WTC11 (cell line): ENCODE results near the gene PARD3B. TPM values are rescaled to one million over a fixed set of nuclear protein-coding genes. Genes with fewer than 3 reads are reported as not detected.

ENCODE experiments used
- ATAC-seq: fragments of 200-7000 bp; cut with Tn5 transposase; 2 replicates; pipeline ENCODE4 v1.10.0; 2021; ENCODE audit warnings: mild to moderate bottlenecking, moderate library complexity
- CTCF ChIA-PET: fragments of 300-600 bp; sonication (Branson Sonifier 250); formaldehyde crosslinking; loops from one replicate; lab custom pipeline; 2021; ENCODE audit warnings: antibody characterized with exemption; lab: Charles Lee
- POLR2A ChIA-PET: fragments of 350-600 bp; sonication (Branson Sonifier 250); formaldehyde crosslinking; loops from one replicate; lab custom pipeline; 2021; ENCODE audit warnings: antibody characterized with exemption; lab: Charles Lee
- DNase-seq: peaks from one replicate; pipeline ENCODE4 v3.0.0; 2021; ENCODE audit warnings: low spot score
- H3K27ac Mint-ChIP-seq: 2 replicates; pipeline ENCODE4 v1.8.0; 2021; ENCODE audit warnings: mixed read lengths
- H3K27me3 Mint-ChIP-seq: 2 replicates; pipeline ENCODE4 v1.8.0; 2021; ENCODE audit warnings: low read depth, mild to moderate bottlenecking, moderate library complexity, mixed read lengths
- H3K36me3 Mint-ChIP-seq: 2 replicates; pipeline ENCODE4 v1.8.0; 2021; ENCODE audit warnings: mixed read lengths
- H3K4me1 Mint-ChIP-seq: 2 replicates; pipeline ENCODE4 v1.8.0; 2022; ENCODE audit warnings: mixed read lengths
- H3K4me3 Mint-ChIP-seq: 2 replicates; pipeline ENCODE4 v1.8.0; 2021; ENCODE audit warnings: mild to moderate bottlenecking, moderate library complexity, mixed read lengths
- H3K9me3 Mint-ChIP-seq: 2 replicates; pipeline ENCODE4 v1.8.0; 2021; ENCODE audit warnings: mixed read lengths
- AR ChIP-seq: fragments of 250-450 bp; sonication (Bioruptor Pico); IDR thresholded peaks from 2 replicates; pipeline ENCODE4 v1.9.0; 2021; ENCODE audit warnings: mild to moderate bottlenecking
- ELF4 ChIP-seq: sonication (generic); formaldehyde crosslinking; IDR thresholded peaks from 2 replicates; pipeline ENCODE4 v1.8.1; 2022; ENCODE audit warnings: low read depth, mild to moderate bottlenecking, moderate library complexity, missing genetic modification reagents
- ETV6 ChIP-seq: sonication (generic); formaldehyde crosslinking; IDR thresholded peaks from 2 replicates; pipeline ENCODE4 v1.8.1; 2022; ENCODE audit warnings: mild to moderate bottlenecking, missing genetic modification reagents
- FOXK1 ChIP-seq: sonication (generic); formaldehyde crosslinking; IDR thresholded peaks from 2 replicates; pipeline ENCODE4 v1.8.0; 2022; ENCODE audit warnings: mild to moderate bottlenecking, moderate library complexity, missing genetic modification reagents
- FOXP1 ChIP-seq: sonication (generic); formaldehyde crosslinking; IDR thresholded peaks from 2 replicates; pipeline ENCODE4 v1.8.0; 2022; ENCODE audit warnings: missing genetic modification reagents, mild to moderate bottlenecking, moderate library complexity, borderline replicate concordance
- GABPB1 ChIP-seq: sonication (generic); formaldehyde crosslinking; IDR thresholded peaks from 2 replicates; pipeline ENCODE4 v1.8.1; 2023; ENCODE audit warnings: mild to moderate bottlenecking, missing genetic modification reagents
- JAZF1 ChIP-seq: fragments of 250-450 bp; sonication (Bioruptor Pico); IDR thresholded peaks from 2 replicates; pipeline ENCODE4 v1.9.0; 2021; ENCODE audit warnings: moderate library complexity, mild to moderate bottlenecking, inconsistent platforms
- MLX ChIP-seq: sonication (generic); formaldehyde crosslinking; IDR thresholded peaks from 2 replicates; pipeline ENCODE4 v1.8.1; 2023; ENCODE audit warnings: mild to moderate bottlenecking, missing genetic modification reagents, moderate library complexity
- MYBL2 ChIP-seq: sonication (generic); formaldehyde crosslinking; IDR thresholded peaks from 2 replicates; pipeline ENCODE4 v1.8.1; 2023; ENCODE audit warnings: mild to moderate bottlenecking, moderate library complexity, missing genetic modification reagents
- NFATC4 ChIP-seq: fragments of 250-450 bp; sonication (Bioruptor Pico); IDR thresholded peaks from 2 replicates; pipeline ENCODE4 v1.9.0; 2021; ENCODE audit warnings: mild to moderate bottlenecking
- NR2C2 ChIP-seq: sonication (generic); formaldehyde crosslinking; IDR thresholded peaks from 2 replicates; pipeline ENCODE4 v1.8.0; 2022; ENCODE audit warnings: mild to moderate bottlenecking, missing genetic modification reagents
- NR3C1 ChIP-seq: sonication (generic); formaldehyde crosslinking; conservative IDR thresholded peaks from 2 replicates; pipeline ENCODE4 v1.8.1; 2023; ENCODE audit warnings: low read depth, mild to moderate bottlenecking, missing genetic modification reagents
- OVOL2 ChIP-seq: fragments of 250-450 bp; sonication (Bioruptor Pico); IDR thresholded peaks from 2 replicates; pipeline ENCODE4 v1.9.0; 2021; ENCODE audit warnings: mild to moderate bottlenecking, borderline replicate concordance
- RORB ChIP-seq: fragments of 250-450 bp; sonication (Bioruptor Pico); IDR thresholded peaks from 2 replicates; pipeline ENCODE4 v1.9.0; 2021; ENCODE audit warnings: mild to moderate bottlenecking
- SMAD3 ChIP-seq: sonication (generic); formaldehyde crosslinking; IDR thresholded peaks from 2 replicates; pipeline ENCODE4 v1.8.0; 2022; ENCODE audit warnings: missing genetic modification reagents, mild to moderate bottlenecking, borderline replicate concordance
- SMAD4 ChIP-seq: sonication (generic); formaldehyde crosslinking; IDR thresholded peaks from 2 replicates; pipeline ENCODE4 v1.8.0; 2022; ENCODE audit warnings: mild to moderate bottlenecking, missing genetic modification reagents
- TEAD4 ChIP-seq: sonication (generic); formaldehyde crosslinking; IDR thresholded peaks from 2 replicates; pipeline ENCODE4 v1.8.0; 2022; ENCODE audit warnings: mild to moderate bottlenecking, missing genetic modification reagents
- TP53 ChIP-seq: sonication (generic); formaldehyde crosslinking; IDR thresholded peaks from 2 replicates; pipeline ENCODE4 v1.8.1; 2023; ENCODE audit warnings: mild to moderate bottlenecking, missing genetic modification reagents
- USF1 ChIP-seq: sonication (generic); formaldehyde crosslinking; IDR thresholded peaks from 2 replicates; pipeline ENCODE4 v1.8.0; 2022; ENCODE audit warnings: mild to moderate bottlenecking, missing genetic modification reagents
- ZNF263 ChIP-seq: sonication (generic); formaldehyde crosslinking; IDR thresholded peaks from 2 replicates; pipeline ENCODE4 v1.8.1; 2022; ENCODE audit warnings: low read depth, mild to moderate bottlenecking, moderate library complexity, missing genetic modification reagents
- ZNF396 ChIP-seq: fragments of 250-450 bp; sonication (Bioruptor Pico); IDR thresholded peaks from 2 replicates; pipeline ENCODE4 v1.8.0; 2021; ENCODE audit warnings: mild to moderate bottlenecking, moderate library complexity, borderline replicate concordance
- ZNF416 ChIP-seq: fragments of 250-450 bp; sonication (Bioruptor Pico); IDR thresholded peaks from 2 replicates; pipeline ENCODE4 v1.9.0; 2021; ENCODE audit warnings: mild to moderate bottlenecking, inconsistent platforms
- ZNF671 ChIP-seq: fragments of 250-450 bp; sonication (Bioruptor Pico); IDR thresholded peaks from 2 replicates; pipeline ENCODE4 v1.8.0; 2021; ENCODE audit warnings: mild to moderate bottlenecking
- total RNA-seq: library from RNA; stranded (reverse); gene quantifications from 3 replicates; pipeline ENCODE4 v1.2.3, GENCODE V29; 2021
- TF ChIP-seq, protein P1 (sequence below): sonication (generic); formaldehyde crosslinking; IDR thresholded peaks from 2 replicates; pipeline ENCODE4 v1.8.1; 2022; ENCODE audit warnings: mild to moderate bottlenecking, missing genetic modification reagents, moderate library complexity, borderline replicate concordance
- TF ChIP-seq, protein P2 (sequence below): sonication (generic); formaldehyde crosslinking; IDR thresholded peaks from 2 replicates; pipeline ENCODE4 v1.8.0; 2022; ENCODE audit warnings: mild to moderate bottlenecking, missing genetic modification reagents
- TF ChIP-seq, protein P3 (sequence below): sonication (generic); formaldehyde crosslinking; IDR thresholded peaks from 2 replicates; pipeline ENCODE4 v1.8.1; 2023; ENCODE audit warnings: mild to moderate bottlenecking, missing genetic modification reagents

The PARD3B gene
- total RNA-seq, 1 experiment from 2014 or later = 5.6 TPM

DNA sequence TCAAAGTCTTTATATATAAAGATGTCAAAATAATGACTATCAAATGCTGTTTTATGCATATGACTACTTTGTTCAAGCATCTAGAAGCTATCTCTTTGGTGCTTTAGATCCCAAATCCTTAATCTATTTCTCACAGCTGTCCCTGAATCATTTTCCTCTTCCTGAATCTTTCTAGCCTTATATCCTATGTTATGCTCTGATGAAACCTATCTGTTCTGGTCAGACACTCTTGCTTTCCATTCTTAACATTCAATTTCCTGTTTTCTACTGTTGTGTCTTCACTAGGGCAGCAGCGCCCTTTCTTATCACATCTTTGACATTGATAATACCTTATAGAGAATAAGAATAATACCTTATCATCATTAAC, 6.3 kb upstream of the PARD3B start:
- Mint-ChIP-seq H3K27me3 (peaks cover 12% of the 10 kb centered on the region), H3K36me3 (no peaks in the 10 kb centered on the region), H3K9me3 (no peaks in the 10 kb centered on the region), H3K27ac (no peak overlapping the region), H3K4me1 (peaks cover under 1% of the 10 kb centered on the region; the same call in 1 of the 2 replicates), H3K4me3 (no peak overlapping the region)
- ChIA-PET POLR2A (interaction anchor here (0.7 kb wide), 1 partner anchor 509 kb away, joined by 5 read pairs; no protein-coding TSS in a partner anchor), CTCF (interaction anchor here (1.0 kb wide), 1 partner anchor 279 kb away, joined by 3 read pairs; no protein-coding TSS in a partner anchor)
- ATAC-seq (no peak), DNase-seq (no peak)
- TF ChIP-seq JAZF1 (CRISPR knock-in tag) (no peak), RORB (no peak), ZNF263 (CRISPR knock-in tag) (no peak), ZNF396 (CRISPR knock-in tag) (no peak), NR2C2 (CRISPR knock-in tag) (no peak), ZNF671 (CRISPR knock-in tag) (no peak), GABPB1 (no peak), AR (no peak), MLX (CRISPR knock-in tag) (no peak), ELF4 (no peak), TP53 (CRISPR knock-in tag) (no peak), NFATC4 (no peak), SMAD4 (CRISPR knock-in tag) (no peak)
- TF ChIP-seq, protein P1, sequence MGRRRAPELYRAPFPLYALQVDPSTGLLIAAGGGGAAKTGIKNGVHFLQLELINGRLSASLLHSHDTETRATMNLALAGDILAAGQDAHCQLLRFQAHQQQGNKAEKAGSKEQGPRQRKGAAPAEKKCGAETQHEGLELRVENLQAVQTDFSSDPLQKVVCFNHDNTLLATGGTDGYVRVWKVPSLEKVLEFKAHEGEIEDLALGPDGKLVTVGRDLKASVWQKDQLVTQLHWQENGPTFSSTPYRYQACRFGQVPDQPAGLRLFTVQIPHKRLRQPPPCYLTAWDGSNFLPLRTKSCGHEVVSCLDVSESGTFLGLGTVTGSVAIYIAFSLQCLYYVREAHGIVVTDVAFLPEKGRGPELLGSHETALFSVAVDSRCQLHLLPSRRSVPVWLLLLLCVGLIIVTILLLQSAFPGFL (CRISPR knock-in tag) = no peak
- TF ChIP-seq, protein P2, sequence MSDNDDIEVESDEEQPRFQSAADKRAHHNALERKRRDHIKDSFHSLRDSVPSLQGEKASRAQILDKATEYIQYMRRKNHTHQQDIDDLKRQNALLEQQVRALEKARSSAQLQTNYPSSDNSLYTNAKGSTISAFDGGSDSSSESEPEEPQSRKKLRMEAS = no peak

- Mint-ChIP-seq H3K4me3 (no peak overlapping the region), H3K36me3 (no peaks in the 10 kb centered on the region)
- POLR2A ChIA-PET = interaction anchor here (0.6 kb wide), 1 partner anchor 108 kb away, joined by 3 read pairs; no protein-coding TSS in a partner anchor
- TF ChIP-seq OVOL2 (CRISPR knock-in tag) = no peak
- TF ChIP-seq SMAD3 (CRISPR knock-in tag) = no peak
- no peak for TF ChIP-seq FOXP1 (CRISPR knock-in tag)
- TF ChIP-seq, protein P3, sequence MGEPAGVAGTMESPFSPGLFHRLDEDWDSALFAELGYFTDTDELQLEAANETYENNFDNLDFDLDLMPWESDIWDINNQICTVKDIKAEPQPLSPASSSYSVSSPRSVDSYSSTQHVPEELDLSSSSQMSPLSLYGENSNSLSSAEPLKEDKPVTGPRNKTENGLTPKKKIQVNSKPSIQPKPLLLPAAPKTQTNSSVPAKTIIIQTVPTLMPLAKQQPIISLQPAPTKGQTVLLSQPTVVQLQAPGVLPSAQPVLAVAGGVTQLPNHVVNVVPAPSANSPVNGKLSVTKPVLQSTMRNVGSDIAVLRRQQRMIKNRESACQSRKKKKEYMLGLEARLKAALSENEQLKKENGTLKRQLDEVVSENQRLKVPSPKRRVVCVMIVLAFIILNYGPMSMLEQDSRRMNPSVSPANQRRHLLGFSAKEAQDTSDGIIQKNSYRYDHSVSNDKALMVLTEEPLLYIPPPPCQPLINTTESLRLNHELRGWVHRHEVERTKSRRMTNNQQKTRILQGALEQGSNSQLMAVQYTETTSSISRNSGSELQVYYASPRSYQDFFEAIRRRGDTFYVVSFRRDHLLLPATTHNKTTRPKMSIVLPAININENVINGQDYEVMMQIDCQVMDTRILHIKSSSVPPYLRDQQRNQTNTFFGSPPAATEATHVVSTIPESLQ (CRISPR knock-in tag) = no peak
- no peak for TF ChIP-seq USF1
- no peak for TF ChIP-seq FOXK1 (CRISPR knock-in tag)
- no peak for TF ChIP-seq ETV6 (CRISPR knock-in tag)
- no peak for TF ChIP-seq TEAD4 (CRISPR knock-in tag)
- TF ChIP-seq MYBL2 (CRISPR knock-in tag) = no peak
- TF ChIP-seq NR3C1 = no peak
- no peak for TF ChIP-seq ZNF416 (CRISPR knock-in tag)
- TF ChIP-seq, all 79 proteins: peak for 0
- no peaks in the 10 kb centered on the region for H3K9me3 Mint-ChIP-seq
- DNase-seq = no peak
- H3K4me1 Mint-ChIP-seq = peaks cover 18% of the 10 kb centered on the region
- peaks cover 32% of the 10 kb centered on the region for H3K27me3 Mint-ChIP-seq
- CTCF ChIA-PET = no interaction called here
- H3K27ac Mint-ChIP-seq = no peak overlapping the region
- ATAC-seq = no peak
These were observed 3.6 kb upstream of the PARD3B start for GRCh38 chr2:204541637-204542036.
